Measurements from ENCODE around the gene PPP1R37.
"Not testable (repeated sequence)": the region's sequence is repeated elsewhere in the genome, so short reads cannot be mapped to it uniquely, and the experiment has no call there.

The PPP1R37 gene

GRCh38 chr19:45106363-45106762 is 13.4 kb downstream of the PPP1R37 start:
- DNase-seq; intact Hi-C loops (cut with DNase I): not testable (repeated sequence)

GRCh38 chr19:45107621-45108150 is 14.7 kb downstream of the PPP1R37 start:
- no peak for DNase-seq
- intact Hi-C loops (cut with DNase I): no loop called here

- intact Hi-C loops (cut with DNase I): no loop called here
Observed at GRCh38 chr19:45110851-45111266, 17.9 kb downstream of the PPP1R37 start.

GRCh38 chr19:45112111-45112827 is 19.3 kb downstream of the PPP1R37 start:
- intact Hi-C loops (cut with DNase I): no loop called here
- no peak for DNase-seq

More at GRCh38 chr19:45110851-45111266, 17.9 kb downstream of the PPP1R37 start:
- DNase-seq: no peak

GRCh38 chr19:45113628-45114027 is 20.6 kb downstream of the PPP1R37 start:
- no peak for DNase-seq

GRCh38 chr19:45114116-45114515 is 21.1 kb downstream of the PPP1R37 start:
- intact Hi-C loops (cut with DNase I): no loop called here
- DNase-seq: peak in 1 of 10 donors; percentile 75

More at GRCh38 chr19:45113628-45114027, 20.6 kb downstream of the PPP1R37 start:
- intact Hi-C loops (cut with DNase I): no loop called here

GRCh38 chr19:45115809-45116615 is 23.0 kb downstream of the PPP1R37 start:
- intact Hi-C loops (cut with DNase I): no loop called here
- DNase-seq: no peak

- intact Hi-C loops (cut with DNase I): no loop called here
- DNase-seq: peak in 1 of 10 donors; percentile 82
Observed at GRCh38 chr19:45117167-45117594, 24.2 kb downstream of the PPP1R37 start.

GRCh38 chr19:45117671-45118070 is 24.7 kb downstream of the PPP1R37 start:
- DNase-seq: peak in 3 of 10 donors; percentile 75 to 89 (median 82)
- intact Hi-C loops (cut with DNase I): no loop called here

- intact Hi-C loops (cut with DNase I): no loop called here
- DNase-seq: no peak
Observed at GRCh38 chr19:45118106-45118505, 25.1 kb downstream of the PPP1R37 start.

GRCh38 chr19:45118591-45119355 is 25.8 kb downstream of the PPP1R37 start:
- DNase-seq; intact Hi-C loops (cut with DNase I): not testable (repeated sequence)

- no peak for DNase-seq
- intact Hi-C loops (cut with DNase I): no loop called here
Observed at GRCh38 chr19:45119582-45119981, 26.6 kb downstream of the PPP1R37 start.

GRCh38 chr19:45121827-45122345 is 28.9 kb downstream of the PPP1R37 start:
- intact Hi-C loops (cut with DNase I): no loop called here
- DNase-seq: peak in 1 of 10 donors; percentile 70

- peak in 1 of 10 donors; percentile 73 for DNase-seq
- intact Hi-C loops (cut with DNase I): no loop called here
Observed at GRCh38 chr19:45122832-45123231, 29.9 kb downstream of the PPP1R37 start.

GRCh38 chr19:45123440-45123850 is 30.5 kb downstream of the PPP1R37 start:
- peak in 1 of 10 donors; percentile 59 for DNase-seq
- intact Hi-C loops (cut with DNase I): no loop called here

- intact Hi-C loops (cut with DNase I): no loop called here
- no peak for DNase-seq
Observed at GRCh38 chr19:45124021-45124420, 31.0 kb downstream of the PPP1R37 start.

GRCh38 chr19:45125360-45125759 is 32.4 kb downstream of the PPP1R37 start:
- intact Hi-C loops (cut with DNase I): no loop called here

GRCh38 chr19:45125975-45126493 is 33.1 kb downstream of the PPP1R37 start:
- intact Hi-C loops (cut with DNase I): no loop called here
- peak in 5 of 10 donors; percentile 50 to 83 (median 59) for DNase-seq

More at GRCh38 chr19:45125360-45125759, 32.4 kb downstream of the PPP1R37 start:
- DNase-seq: no peak

GRCh38 chr19:45126654-45127053 is 33.7 kb downstream of the PPP1R37 start:
- no peak for DNase-seq
- intact Hi-C loops (cut with DNase I): no loop called here

- intact Hi-C loops (cut with DNase I): no loop called here
- DNase-seq: no peak
Observed at GRCh38 chr19:45128146-45128545, 35.2 kb downstream of the PPP1R37 start.
